SJSA1 (cell line): ENCODE data around the gene SYNE1. TPM values are rescaled to one million over a fixed set of nuclear protein-coding genes. Genes with fewer than 3 reads are reported as not detected.
"Not testable (repeated sequence)": the region's sequence is repeated elsewhere in the genome, so short reads cannot be mapped to it uniquely, and the experiment has no call there.

Experiments
- DNase-seq, 2 experiments: peaks; one replicate each; pipeline ENCODE4 v3.0.0-alpha.2; 2015 to 2020; ENCODE audit warnings: low spot score in 2 of 2, low read depth in 1 of 2
- H3K27ac ChIP-seq: fragments of 250-450 bp; sonication (Bioruptor Pico); 2 replicates; pipeline ENCODE4 v1.5.1; 2020; ENCODE audit warnings: mild to moderate bottlenecking, moderate library complexity
- H3K27me3 ChIP-seq: fragments of 250-450 bp; sonication (Bioruptor Pico); replicated peaks from 2 replicates; pipeline ENCODE4 v1.5.1; 2020; ENCODE audit warnings: mild to moderate bottlenecking, moderate library complexity
- H3K36me3 ChIP-seq: fragments of 250-450 bp; sonication (Bioruptor Pico); 2 replicates; pipeline ENCODE4 v1.5.1; 2020; ENCODE audit warnings: mild to moderate bottlenecking
- H3K4me1 ChIP-seq: fragments of 250-450 bp; sonication (Bioruptor Pico); replicated peaks from 2 replicates; pipeline ENCODE4 v1.6.1; 2021; ENCODE audit warnings: mild to moderate bottlenecking
- H3K4me3 ChIP-seq: fragments of 250-450 bp; sonication (Bioruptor Pico); 2 replicates; pipeline ENCODE4 v1.5.1; 2020; ENCODE audit warnings: mild to moderate bottlenecking
- H3K9me3 ChIP-seq: fragments of 250-450 bp; sonication (Bioruptor Pico); replicated peaks from 2 replicates; pipeline ENCODE4 v1.5.1; 2020; ENCODE audit warnings: mild to moderate bottlenecking
- total RNA-seq: library from RNA; depleted of rRNA; stranded (reverse); fragments of >200 nt; shearing (Covaris generic); gene quantifications from 2 replicates; pipeline ENCODE4 v1.2.3, GENCODE V29; 2014

Gene SYNE1
- total RNA-seq, 1 experiment from 2014 or later = 53.6 TPM

- no peak overlapping the region for H3K27ac ChIP-seq
- H3K4me1 ChIP-seq = peaks cover 17% of the 10 kb centered on the region
- no peaks in the 10 kb centered on the region for H3K36me3 ChIP-seq
- peak; percentile 20 to 42 for DNase-seq
- H3K9me3 ChIP-seq = 0 out of 2 replicates have a peak, but pooled peaks cover 5% of the 10 kb centered on the region
- peak overlapping the region; percentile 45 for H3K4me3 ChIP-seq
- peaks cover 36% of the 10 kb centered on the region for H3K27me3 ChIP-seq
Observed at GRCh38 chr6:152636609-152637295, 410 bp downstream of the SYNE1 start.

DNA sequence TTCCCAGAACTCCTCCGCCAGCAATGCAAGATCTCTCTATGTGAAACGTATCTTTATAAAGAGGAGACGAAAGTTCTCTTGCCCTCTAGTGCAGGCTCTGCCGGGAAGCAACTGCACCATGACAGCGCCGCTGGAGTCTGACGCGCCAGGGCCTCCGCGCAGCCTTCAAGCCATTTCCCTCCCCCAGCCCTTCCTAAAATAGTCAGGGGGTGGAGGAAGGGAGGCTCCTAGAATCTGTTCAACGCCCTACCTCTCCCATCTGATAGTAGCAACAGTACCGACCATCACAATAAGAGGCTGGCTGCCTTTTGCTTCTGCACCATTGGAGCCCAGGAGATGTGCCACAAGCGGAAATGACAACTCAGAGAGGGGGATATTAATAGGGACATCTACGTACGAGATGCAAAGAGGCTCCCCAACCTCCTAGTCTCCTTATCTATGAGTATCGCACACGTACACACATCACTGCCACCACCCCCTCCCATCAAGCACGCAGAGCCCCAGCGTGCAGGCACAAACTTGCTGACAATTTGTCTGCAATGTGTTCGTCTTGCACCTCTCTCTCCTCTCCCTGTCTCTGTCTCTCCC is 1.0 kb downstream of the SYNE1 start:
- Histone ChIP-seq H3K4me3 (peak overlapping the region; percentile 45), H3K9me3 (0 out of 2 replicates have a peak, but pooled peaks cover 5% of the 10 kb centered on the region), H3K36me3 (no peaks in the 10 kb centered on the region), H3K4me1 (peaks cover 17% of the 10 kb centered on the region), H3K27me3 (peaks cover 36% of the 10 kb centered on the region), H3K27ac (no peak overlapping the region)
- peak in 1 of 2 experiments; percentile 19 for DNase-seq

DNA sequence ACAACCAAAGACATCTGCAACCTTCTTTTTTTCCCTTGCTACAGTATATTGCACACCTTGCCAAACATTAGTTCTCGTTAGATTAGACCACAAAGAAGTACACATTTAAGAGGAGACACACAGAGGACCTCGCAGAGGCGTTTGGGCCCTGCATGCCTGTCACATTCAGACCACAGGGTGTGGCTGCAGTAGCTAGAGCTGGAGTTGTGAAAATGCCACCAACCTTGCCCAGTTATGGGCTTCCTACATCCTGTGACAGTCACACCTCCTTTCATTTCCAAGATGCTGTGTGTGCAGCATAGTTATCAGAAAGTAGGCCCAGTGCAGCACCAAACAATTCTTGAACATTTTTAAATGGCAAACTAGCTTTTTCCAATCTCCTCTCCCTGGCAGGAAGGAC is 2.4 kb downstream of the SYNE1 start:
- H3K36me3 ChIP-seq = no peaks in the 10 kb centered on the region

DNA sequence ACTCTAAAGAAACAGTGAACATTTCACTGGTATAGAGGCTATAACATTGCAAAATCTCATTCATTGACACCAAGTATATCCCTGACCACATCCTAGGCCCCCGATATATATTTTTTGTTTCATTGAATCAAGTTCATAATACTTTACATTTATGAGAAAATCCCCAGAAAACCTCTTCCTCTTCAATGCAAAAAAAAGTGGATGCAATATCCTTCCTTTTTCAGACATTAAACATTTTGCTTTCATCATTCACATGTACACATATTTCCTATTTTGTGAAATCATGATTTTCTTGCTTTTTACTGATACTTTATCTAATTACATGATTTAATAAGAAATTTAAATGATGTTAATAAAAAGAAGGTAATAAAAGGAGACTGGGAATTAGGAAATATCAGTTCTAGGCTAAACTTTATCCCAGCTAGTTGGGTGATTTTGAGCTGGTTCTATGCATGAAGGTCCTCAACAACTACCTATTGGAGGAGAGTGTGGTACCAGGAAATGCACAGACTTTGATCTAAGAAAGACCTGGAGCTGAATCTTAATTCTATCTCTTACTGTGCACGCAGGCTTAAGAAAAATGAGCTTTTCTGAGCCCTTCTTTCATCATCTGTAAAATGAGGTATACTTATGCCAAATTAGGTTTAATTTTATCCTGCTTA is 4.9 kb downstream of the SYNE1 start:
- peaks cover 30% of the 10 kb centered on the region for H3K27me3 ChIP-seq
- H3K4me3 ChIP-seq = no peak overlapping the region
- H3K36me3 ChIP-seq = no peaks in the 10 kb centered on the region
- H3K27ac ChIP-seq = no peak overlapping the region
- peaks cover 16% of the 10 kb centered on the region for H3K4me1 ChIP-seq
- DNase-seq = no peak
- 0 out of 2 replicates have a peak, but pooled peaks cover 5% of the 10 kb centered on the region for H3K9me3 ChIP-seq

More for the DNA sequence above, 2.4 kb downstream of the SYNE1 start:
- Histone ChIP-seq H3K4me3 (no peak overlapping the region), H3K27ac (no peak overlapping the region), H3K27me3 (peaks cover 36% of the 10 kb centered on the region), H3K4me1 (peaks cover 17% of the 10 kb centered on the region), H3K9me3 (0 out of 2 replicates have a peak, but pooled peaks cover 5% of the 10 kb centered on the region)
- DNase-seq = no peak

DNA sequence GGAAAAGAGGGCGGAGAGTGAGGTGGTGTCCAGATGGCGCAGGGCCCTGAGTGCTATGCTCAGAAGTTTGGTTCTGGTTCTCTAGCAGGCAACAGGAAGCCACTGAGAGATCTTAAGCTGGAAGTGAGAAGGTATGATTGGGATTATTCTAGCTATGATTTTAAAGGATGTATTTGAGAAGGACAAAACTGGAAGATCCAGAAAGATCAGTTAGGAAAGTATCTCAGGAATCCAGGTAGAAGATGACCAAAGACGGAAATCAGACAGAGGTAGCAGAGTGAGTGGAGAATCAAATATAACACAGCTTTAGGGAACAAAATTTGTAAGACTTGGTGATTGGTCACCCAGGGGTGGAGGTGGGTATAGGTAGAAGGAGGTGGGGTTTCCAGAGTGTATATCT is 5.8 kb downstream of the SYNE1 start:
- H3K4me3 ChIP-seq = no peak overlapping the region
- H3K27ac ChIP-seq = no peak overlapping the region
- H3K36me3 ChIP-seq = no peaks in the 10 kb centered on the region
- 0 out of 2 replicates have a peak, but pooled peaks cover under 1% of the 10 kb centered on the region for H3K9me3 ChIP-seq
- no peak for DNase-seq
- H3K4me1 ChIP-seq = peaks cover 7% of the 10 kb centered on the region
- peaks cover 22% of the 10 kb centered on the region for H3K27me3 ChIP-seq

DNA sequence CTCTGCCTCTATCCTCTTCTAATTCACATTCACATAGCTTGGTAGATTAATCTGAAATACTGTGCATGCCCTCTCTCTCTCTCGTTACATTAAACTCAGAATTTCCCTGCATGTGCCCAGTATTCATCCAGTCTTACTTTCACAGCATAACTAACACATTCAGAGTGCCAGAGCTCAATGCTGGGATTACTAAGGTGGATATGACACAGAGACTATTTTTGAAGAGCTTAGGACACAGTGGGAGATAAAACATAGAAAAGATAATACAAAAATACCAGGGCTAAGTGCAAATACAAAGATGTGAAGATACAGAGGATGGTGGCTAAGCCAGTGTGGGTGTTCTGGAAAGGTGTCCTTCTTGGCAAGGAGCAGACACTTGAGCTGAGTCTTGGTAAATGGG is 6.3 kb downstream of the SYNE1 start:
- H3K4me1 ChIP-seq = peaks cover 2% of the 10 kb centered on the region; the same call in 1 of the 2 replicates
- H3K36me3 ChIP-seq = no peaks in the 10 kb centered on the region
- no peaks in the 10 kb centered on the region for H3K9me3 ChIP-seq
- no peak for DNase-seq
- H3K4me3 ChIP-seq = no peak overlapping the region
- H3K27me3 ChIP-seq = peaks cover 18% of the 10 kb centered on the region
- H3K27ac ChIP-seq = no peak overlapping the region

DNA sequence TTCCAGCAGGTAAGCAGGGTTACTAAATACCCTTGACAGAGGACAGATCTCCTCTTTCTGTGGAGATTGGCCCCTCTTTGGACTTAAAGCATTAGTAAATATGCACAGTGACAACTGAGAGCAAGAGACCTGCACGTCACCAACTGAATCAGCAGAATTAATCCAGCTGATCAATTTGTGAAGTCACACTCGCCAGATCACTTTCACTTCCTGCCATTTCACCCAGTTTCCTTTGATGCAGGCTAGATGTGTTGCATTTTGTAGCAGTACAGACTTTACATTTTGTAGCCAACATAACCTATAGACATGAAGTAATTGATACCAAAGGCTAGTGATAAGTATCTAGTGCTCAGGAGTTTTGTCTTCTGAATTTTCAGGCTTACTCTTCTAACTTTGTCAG is 11.9 kb downstream of the SYNE1 start:
- no peak overlapping the region for H3K4me3 ChIP-seq
- DNase-seq = no peak
- H3K27ac ChIP-seq = no peak overlapping the region
- H3K4me1 ChIP-seq = no peaks in the 10 kb centered on the region
- H3K36me3 ChIP-seq = no peaks in the 10 kb centered on the region
- H3K9me3 ChIP-seq = no peaks in the 10 kb centered on the region
- H3K27me3 ChIP-seq = peaks cover 7% of the 10 kb centered on the region; the same call in 1 of the 2 replicates

DNA sequence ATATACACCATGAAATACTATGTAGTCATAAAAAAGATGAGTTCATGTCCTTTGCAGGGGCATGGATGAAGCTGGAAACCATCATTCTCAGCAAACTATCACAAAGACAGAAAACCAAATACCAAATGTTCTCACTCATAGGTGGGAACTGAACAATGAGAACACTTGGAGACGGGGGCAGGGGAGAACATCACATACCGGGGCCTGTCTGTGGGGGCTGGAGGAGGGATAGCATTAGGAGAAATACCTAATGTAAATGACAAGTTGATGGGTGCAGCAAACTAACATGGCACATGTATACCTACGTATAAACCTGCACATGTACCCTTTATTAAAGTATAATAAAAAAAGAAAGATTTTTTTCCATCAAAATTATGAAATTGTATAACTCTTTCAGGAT is 22.4 kb downstream of the SYNE1 start:
- H3K4me1 ChIP-seq, H3K36me3 ChIP-seq, H3K9me3 ChIP-seq, DNase-seq, H3K27ac ChIP-seq, H3K4me3 ChIP-seq, H3K27me3 ChIP-seq: not testable (repeated sequence)

DNA sequence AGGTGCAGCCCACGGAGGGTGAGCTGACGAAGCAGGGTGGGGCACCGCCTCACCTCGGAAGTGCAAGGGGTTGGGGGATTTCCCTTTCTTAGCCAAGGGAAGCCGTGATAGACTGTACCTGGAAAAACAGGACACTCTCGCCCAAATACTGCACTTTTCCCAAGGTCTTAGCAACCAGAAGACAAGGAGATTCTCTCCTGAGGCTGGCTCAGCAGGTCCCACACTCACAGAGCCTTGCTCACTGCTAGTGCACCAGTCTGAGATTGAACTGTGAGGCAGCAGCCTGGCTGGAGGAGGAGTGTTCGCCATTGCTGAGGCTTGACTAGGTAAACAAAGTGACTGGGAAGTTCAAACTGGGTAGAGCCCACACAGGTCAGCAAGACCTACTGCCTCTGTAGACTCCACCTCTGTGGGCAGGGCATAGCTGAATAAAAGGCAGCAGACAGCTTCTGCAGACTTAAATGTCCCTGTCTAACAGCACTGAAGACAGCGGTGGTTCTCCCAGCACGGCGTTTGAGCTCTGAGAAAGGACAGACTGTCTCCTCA is 28.0 kb downstream of the SYNE1 start:
- Histone ChIP-seq H3K27ac (no peak overlapping the region), H3K36me3 (no peaks in the 10 kb centered on the region), H3K4me3 (no peak overlapping the region), H3K4me1 (no peaks in the 10 kb centered on the region), H3K27me3 (no peaks in the 10 kb centered on the region), H3K9me3 (no peaks in the 10 kb centered on the region)
- no peak for DNase-seq

GRCh38 chr6:152605941-152606340 is 31.2 kb downstream of the SYNE1 start:
- no peaks in the 10 kb centered on the region for H3K4me1 ChIP-seq
- H3K27me3 ChIP-seq = no peaks in the 10 kb centered on the region
- H3K9me3 ChIP-seq = no peaks in the 10 kb centered on the region
- H3K27ac ChIP-seq = no peak overlapping the region
- no peak for DNase-seq
- H3K36me3 ChIP-seq = no peaks in the 10 kb centered on the region
- H3K4me3 ChIP-seq = no peak overlapping the region

DNA sequence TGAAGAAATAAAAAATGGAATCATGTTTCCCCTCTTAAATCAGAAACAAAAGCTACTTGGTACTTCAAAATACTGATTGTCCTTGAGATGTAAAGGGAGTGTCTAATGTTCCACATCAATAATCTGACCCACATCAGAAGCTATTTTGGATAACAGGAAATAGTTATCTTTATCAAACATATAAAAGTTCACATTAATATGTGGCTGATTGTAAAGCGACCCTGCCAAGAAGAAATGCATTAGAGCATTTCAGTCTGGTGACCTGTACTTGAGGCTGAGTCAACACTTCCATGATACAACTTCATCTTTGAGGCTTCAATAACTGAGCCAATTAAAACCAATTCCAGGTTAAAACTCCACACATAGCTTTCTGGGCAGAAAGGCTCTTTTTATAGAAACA is 31.8 kb downstream of the SYNE1 start:
- no peak overlapping the region for H3K4me3 ChIP-seq
- no peaks in the 10 kb centered on the region for H3K9me3 ChIP-seq
- no peak for DNase-seq
- H3K36me3 ChIP-seq = no peaks in the 10 kb centered on the region
- H3K4me1 ChIP-seq = no peaks in the 10 kb centered on the region
- no peak overlapping the region for H3K27ac ChIP-seq
- no peaks in the 10 kb centered on the region for H3K27me3 ChIP-seq

GRCh38 chr6:152603911-152604310 is 33.3 kb downstream of the SYNE1 start:
- no peak overlapping the region for H3K4me3 ChIP-seq
- H3K27ac ChIP-seq = no peak overlapping the region
- DNase-seq = no peak
- H3K27me3 ChIP-seq = 0 out of 2 replicates have a peak, but pooled peaks cover 2% of the 10 kb centered on the region
- H3K36me3 ChIP-seq = no peaks in the 10 kb centered on the region
- H3K4me1 ChIP-seq = no peaks in the 10 kb centered on the region
- no peaks in the 10 kb centered on the region for H3K9me3 ChIP-seq

GRCh38 chr6:152600022-152600421 is 37.1 kb downstream of the SYNE1 start:
- no peaks in the 10 kb centered on the region for H3K36me3 ChIP-seq
- 0 out of 2 replicates have a peak, but pooled peaks cover 2% of the 10 kb centered on the region for H3K27me3 ChIP-seq
- H3K4me3 ChIP-seq = no peak overlapping the region
- no peaks in the 10 kb centered on the region for H3K4me1 ChIP-seq
- no peak for DNase-seq
- H3K27ac ChIP-seq = no peak overlapping the region
- no peaks in the 10 kb centered on the region for H3K9me3 ChIP-seq
